SU-DHL-6 (cell line): Measurements from ENCODE around the gene NSMCE1.

Experiments
- H2AFZ ChIP-seq: fragments of 200-600 bp; sonication (generic); 2 replicates; pipeline ENCODE4 v1.6.1; 2014; ENCODE audit warnings: low read depth, mild to moderate bottlenecking, moderate library complexity, mixed read lengths, antibody characterized with exemption, low read length; ENCODE audit not compliant: severe bottlenecking
- H3F3A ChIP-seq: fragments of 200-600 bp; shearing (Covaris generic); 2 replicates; pipeline ENCODE4 v1.6.0; 2016; ENCODE audit warnings: antibody characterized with exemption, mild to moderate bottlenecking; ENCODE audit not compliant: insufficient read depth
- H3K27ac ChIP-seq: fragments of 200-600 bp; sonication (generic); 2 replicates; pipeline ENCODE4 v1.5.1; 2016; ENCODE audit warnings: low read depth, mild to moderate bottlenecking, low read length, moderate library complexity, mixed read lengths
- H3K27me3 ChIP-seq: fragments of 200-600 bp; sonication (generic), shearing (Covaris generic); 2 replicates; pipeline ENCODE4 v1.6.0; 2014; ENCODE audit warnings: mild to moderate bottlenecking, low read length
- H3K36me3 ChIP-seq: fragments of 200-600 bp; sonication (generic); 2 replicates; pipeline ENCODE4 v1.6.1; 2014; ENCODE audit warnings: mild to moderate bottlenecking, low read length, mixed read lengths
- H3K4me2 ChIP-seq: fragments of 300-600, 200-600 bp; shearing (Covaris generic), sonication (generic); 2 replicates; pipeline ENCODE4 v1.6.0; 2014; ENCODE audit warnings: low read length, low read depth, mild to moderate bottlenecking; ENCODE audit not compliant: poor library complexity, severe bottlenecking
- H3K4me3 ChIP-seq: fragments of 200-600 bp; sonication (generic); 2 replicates; pipeline ENCODE4 v1.5.1; 2014; ENCODE audit warnings: antibody characterized with exemption, low read length, mild to moderate bottlenecking, mixed read lengths; ENCODE audit not compliant: insufficient read depth, poor library complexity, severe bottlenecking
- H3K79me2 ChIP-seq: fragments of 200-600 bp; sonication (generic); 2 replicates; pipeline ENCODE4 v1.6.1; 2014; ENCODE audit warnings: mild to moderate bottlenecking, low read length, moderate library complexity; ENCODE audit not compliant: insufficient read depth
- H3K9ac ChIP-seq: fragments of 200-600 bp; sonication (generic); 2 replicates; pipeline ENCODE4 v1.7.0; 2014; ENCODE audit warnings: mild to moderate bottlenecking, low read length
- H3K9me2 ChIP-seq: fragments of 200-600 bp; sonication (generic); replicated peaks from 2 replicates; pipeline ENCODE4 v1.6.1; 2014; ENCODE audit warnings: low read length; ENCODE audit not compliant: insufficient read depth
- H3K9me3 ChIP-seq: fragments of 200-600 bp; sonication (generic); 2 replicates; pipeline ENCODE4 v1.6.1; 2014; ENCODE audit warnings: low read length, mixed read lengths; ENCODE audit not compliant: insufficient read depth
- H4K20me1 ChIP-seq: fragments of 200-600 bp; sonication (generic); 2 replicates; pipeline ENCODE4 v1.6.1; 2014; ENCODE audit warnings: low read depth, mild to moderate bottlenecking, antibody characterized with exemption, low read length, moderate library complexity, mixed read lengths
- CTCF ChIP-seq: fragments of 200-600 bp; sonication (generic); IDR thresholded peaks from one replicate; pipeline ENCODE4 v1.5.1; 2017; ENCODE audit warnings: antibody characterized with exemption, mild to moderate bottlenecking, low read length, moderate library complexity; ENCODE audit not compliant: insufficient read depth, poor library complexity, severe bottlenecking
- EZH2phosphoT487 ChIP-seq: fragments of 200-600 bp; sonication (generic), shearing (Covaris generic); conservative IDR thresholded peaks from 2 replicates; pipeline ENCODE4 v1.6.1; 2018; ENCODE audit warnings: mild to moderate bottlenecking, antibody characterized with exemption, low read length, moderate library complexity, mixed read lengths

Gene NSMCE1

GRCh38 chr16:27308792-27309191 is 40.2 kb upstream of the NSMCE1 start:
- no peaks in the 10 kb centered on the region for H3K27me3 ChIP-seq
- peaks cover 4% of the 10 kb centered on the region; the same call in 1 of the 2 replicates for H3K9me3 ChIP-seq
- H3K79me2 ChIP-seq = no peaks in the 10 kb centered on the region
- H3K27ac ChIP-seq = no peak overlapping the region
- H3K9ac ChIP-seq = no peak overlapping the region
- peaks cover 10% of the 10 kb centered on the region; the same call in 1 of the 2 replicates for H3F3A ChIP-seq
- no peak overlapping the region for H3K4me3 ChIP-seq
- H3K9me2 ChIP-seq = no peaks in the 10 kb centered on the region
- H2AFZ ChIP-seq = no peak overlapping the region
- no peaks in the 10 kb centered on the region for H4K20me1 ChIP-seq
- H3K4me2 ChIP-seq = no peak overlapping the region
- no peaks in the 10 kb centered on the region for H3K36me3 ChIP-seq
- TF ChIP-seq EZH2phosphoT487 (no peak), CTCF (no peak)

- H3K4me3 ChIP-seq = no peak overlapping the region
- H3K9me2 ChIP-seq = no peaks in the 10 kb centered on the region
- no peaks in the 10 kb centered on the region for H3K36me3 ChIP-seq
- no peak overlapping the region for H3K27ac ChIP-seq
- H3K9ac ChIP-seq = no peak overlapping the region
- TF ChIP-seq EZH2phosphoT487 = no peak
- TF ChIP-seq CTCF = no peak
- H3K27me3 ChIP-seq = no peaks in the 10 kb centered on the region
- H3K4me2 ChIP-seq = no peak overlapping the region
- no peaks in the 10 kb centered on the region for H4K20me1 ChIP-seq
- H3K9me3 ChIP-seq = peaks cover 4% of the 10 kb centered on the region; the same call in 1 of the 2 replicates
- H2AFZ ChIP-seq = no peak overlapping the region
- no peaks in the 10 kb centered on the region for H3K79me2 ChIP-seq
- peaks cover 33% of the 10 kb centered on the region for H3F3A ChIP-seq
These were observed 37.4 kb upstream of the NSMCE1 start for GRCh38 chr16:27305839-27306442.

GRCh38 chr16:27304881-27305745 is 36.5 kb upstream of the NSMCE1 start:
- Histone ChIP-seq H3K79me2 (no peaks in the 10 kb centered on the region), H3K9me3 (peaks cover 4% of the 10 kb centered on the region; the same call in 1 of the 2 replicates), H4K20me1 (no peaks in the 10 kb centered on the region), H3F3A (peaks cover 36% of the 10 kb centered on the region), H2AFZ (no peak overlapping the region), H3K4me2 (no peak overlapping the region), H3K27ac (no peak overlapping the region), H3K9ac (no peak overlapping the region), H3K36me3 (no peaks in the 10 kb centered on the region), H3K9me2 (no peaks in the 10 kb centered on the region), H3K27me3 (no peaks in the 10 kb centered on the region), H3K4me3 (no peak overlapping the region)
- no peak for TF ChIP-seq CTCF
